ENCODE results near the gene ACSM5. TPM values are rescaled to one million over a fixed set of nuclear protein-coding genes. Genes with fewer than 3 reads are reported as not detected.
A peak's percentile ranks its signal among the peaks of the same experiment; 100 is the strongest.

The ACSM5 gene
- total and polyA plus RNA-seq, 2 of the 8 experiments (the other 6 are each of a cell fraction or from before 2014, with no cell fraction given), result not detected

DNA sequence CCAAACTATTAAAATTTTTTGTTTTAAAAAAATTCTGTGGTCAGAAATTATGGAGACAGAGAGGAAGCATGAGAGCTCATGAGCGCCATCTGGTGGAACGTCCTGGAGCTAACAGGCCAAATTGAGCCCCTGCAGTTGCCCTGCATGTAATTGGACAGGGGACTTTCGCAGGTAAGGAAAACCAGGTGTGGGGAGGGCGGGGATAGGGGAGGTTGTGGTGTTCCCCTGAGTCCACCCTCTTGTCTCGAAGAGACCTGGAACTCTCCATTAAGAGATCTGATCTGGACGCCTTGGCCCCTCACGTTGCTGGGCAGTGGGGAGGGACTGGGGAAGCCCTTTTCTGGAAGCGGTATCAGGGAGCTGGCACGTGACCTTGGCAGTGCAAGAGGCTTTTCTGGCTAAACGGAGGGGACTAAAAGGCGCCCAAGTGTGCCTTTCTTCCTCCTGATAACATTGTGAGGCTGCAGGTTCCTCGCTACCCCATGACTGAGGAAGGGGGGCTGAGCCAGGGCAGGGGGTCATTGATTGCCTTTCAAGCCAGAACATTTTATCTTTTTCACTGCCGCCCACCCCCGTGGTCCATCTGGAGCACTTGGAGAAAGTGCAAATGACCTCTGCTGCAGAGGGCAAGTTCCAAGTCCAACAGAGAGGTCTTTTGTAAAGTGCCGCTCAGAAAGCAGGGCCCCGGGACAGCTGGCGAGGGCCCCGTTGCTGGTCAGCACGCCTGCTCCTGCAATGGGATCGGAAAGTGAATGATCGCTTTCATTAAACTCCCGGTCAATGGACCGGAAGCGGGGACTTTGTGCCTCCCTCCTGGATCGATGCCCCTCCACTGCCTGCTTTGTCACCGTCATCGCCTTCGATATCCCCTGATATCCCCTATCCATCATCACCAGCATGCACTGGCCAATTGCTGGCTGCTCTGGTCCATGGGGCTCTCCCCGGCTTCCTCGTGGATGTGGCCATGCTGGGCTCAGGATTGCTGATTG is 23.2 kb upstream of the ACSM5 start (continued):
- TF ChIP-seq, protein P1, sequence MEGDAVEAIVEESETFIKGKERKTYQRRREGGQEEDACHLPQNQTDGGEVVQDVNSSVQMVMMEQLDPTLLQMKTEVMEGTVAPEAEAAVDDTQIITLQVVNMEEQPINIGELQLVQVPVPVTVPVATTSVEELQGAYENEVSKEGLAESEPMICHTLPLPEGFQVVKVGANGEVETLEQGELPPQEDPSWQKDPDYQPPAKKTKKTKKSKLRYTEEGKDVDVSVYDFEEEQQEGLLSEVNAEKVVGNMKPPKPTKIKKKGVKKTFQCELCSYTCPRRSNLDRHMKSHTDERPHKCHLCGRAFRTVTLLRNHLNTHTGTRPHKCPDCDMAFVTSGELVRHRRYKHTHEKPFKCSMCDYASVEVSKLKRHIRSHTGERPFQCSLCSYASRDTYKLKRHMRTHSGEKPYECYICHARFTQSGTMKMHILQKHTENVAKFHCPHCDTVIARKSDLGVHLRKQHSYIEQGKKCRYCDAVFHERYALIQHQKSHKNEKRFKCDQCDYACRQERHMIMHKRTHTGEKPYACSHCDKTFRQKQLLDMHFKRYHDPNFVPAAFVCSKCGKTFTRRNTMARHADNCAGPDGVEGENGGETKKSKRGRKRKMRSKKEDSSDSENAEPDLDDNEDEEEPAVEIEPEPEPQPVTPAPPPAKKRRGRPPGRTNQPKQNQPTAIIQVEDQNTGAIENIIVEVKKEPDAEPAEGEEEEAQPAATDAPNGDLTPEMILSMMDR (IDR thresholded peaks at IDR 0.05; ENCODE audit: control extremely low read depth in 1 of 3, insufficient read depth in 1 of 3, low read depth in 1 of 3, low read length in 3 of 3), result peak; percentile 73 to 79 (median 75)
